HCT116 (cell line): Measurements from ENCODE around the gene NFXL1.

Experiments
- CBX3 ChIP-seq: IDR thresholded peaks from 2 replicates; pipeline ENCODE4 v1.6.1; 2012; ENCODE audit warnings: low read depth
- CTCF ChIP-seq, 3 experiments: fragments of 200-600 bp in 1 of 3; sonication (generic) in 1 of 3; IDR thresholded peaks in 2 of 3; conservative IDR thresholded peaks in 1 of 3; 2 replicates each; pipeline ENCODE4 v1.5.1; 2012 to 2017; ENCODE audit warnings: low read depth in 2 of 3, low read length in 2 of 3, antibody characterized with exemption in 1 of 3, borderline replicate concordance in 1 of 3, control low read depth in 1 of 3, mild to moderate bottlenecking in 1 of 3, mixed read lengths in 1 of 3, mixed run types in 1 of 3, moderate library complexity in 1 of 3; ENCODE audit not compliant: insufficient read depth in 1 of 3
- EGR1 ChIP-seq: IDR thresholded peaks from 2 replicates; pipeline ENCODE4 v1.6.1; 2012; ENCODE audit warnings: low read depth
- EZH2phosphoT487 ChIP-seq: fragments of 200-600 bp; IDR thresholded peaks from 2 replicates; pipeline ENCODE4 v1.6.1; 2018; ENCODE audit warnings: antibody characterized with exemption, borderline replicate concordance
- FOSL1 ChIP-seq: IDR thresholded peaks from 2 replicates; pipeline ENCODE4 v1.6.1; 2012; ENCODE audit warnings: low read depth
- JUND ChIP-seq: IDR thresholded peaks from 2 replicates; pipeline ENCODE4 v1.6.1; 2012
- POLR2AphosphoS5 ChIP-seq: IDR thresholded peaks from 2 replicates; pipeline ENCODE4 v1.6.1; 2011; ENCODE audit warnings: mild to moderate bottlenecking, low read depth, low read length, moderate library complexity
- RAD21 ChIP-seq: IDR thresholded peaks from 2 replicates; pipeline ENCODE4 v1.6.1; 2012; ENCODE audit warnings: low read depth, mild to moderate bottlenecking
- ZFX ChIP-seq: fragments of 450-650 bp; IDR thresholded peaks from 2 replicates; pipeline ENCODE4 v1.6.1; 2017
- TF ChIP-seq, protein P1 (sequence below): IDR thresholded peaks from 2 replicates; pipeline ENCODE4 v1.6.1; 2012; ENCODE audit warnings: low read depth

DNA sequence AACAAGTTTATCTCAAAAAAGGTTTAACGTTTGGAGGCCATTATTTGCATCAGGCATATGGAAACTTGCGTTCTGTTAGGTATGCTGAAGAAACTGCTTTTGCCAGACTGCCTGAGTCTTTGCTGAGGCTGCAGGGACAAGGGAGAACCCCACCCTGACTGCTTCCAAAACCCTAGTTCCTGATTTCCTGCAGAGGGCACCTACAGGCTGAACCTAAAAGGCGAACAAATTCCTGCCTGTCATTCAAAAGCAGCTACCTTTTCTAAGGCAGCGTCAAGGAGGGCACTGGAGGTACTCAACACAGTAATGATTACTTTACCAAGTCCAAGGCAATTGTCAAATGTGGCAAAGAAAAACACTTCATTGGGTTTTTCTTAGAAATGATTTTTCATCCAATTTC is 75.9 kb downstream of the NFXL1 start:
- no peak for TF ChIP-seq CTCF (IDR thresholded peaks at IDR 0.05 in 2 of 3, conservative IDR thresholded peaks at IDR 0.05 in 1 of 3; ENCODE audit: borderline replicate concordance in 1 of 3, insufficient read depth in 1 of 3, low read depth in 2 of 3, low read length in 2 of 3)
- no peak for TF ChIP-seq FOSL1
- TF ChIP-seq JUND, result no peak
- TF ChIP-seq, protein P1, sequence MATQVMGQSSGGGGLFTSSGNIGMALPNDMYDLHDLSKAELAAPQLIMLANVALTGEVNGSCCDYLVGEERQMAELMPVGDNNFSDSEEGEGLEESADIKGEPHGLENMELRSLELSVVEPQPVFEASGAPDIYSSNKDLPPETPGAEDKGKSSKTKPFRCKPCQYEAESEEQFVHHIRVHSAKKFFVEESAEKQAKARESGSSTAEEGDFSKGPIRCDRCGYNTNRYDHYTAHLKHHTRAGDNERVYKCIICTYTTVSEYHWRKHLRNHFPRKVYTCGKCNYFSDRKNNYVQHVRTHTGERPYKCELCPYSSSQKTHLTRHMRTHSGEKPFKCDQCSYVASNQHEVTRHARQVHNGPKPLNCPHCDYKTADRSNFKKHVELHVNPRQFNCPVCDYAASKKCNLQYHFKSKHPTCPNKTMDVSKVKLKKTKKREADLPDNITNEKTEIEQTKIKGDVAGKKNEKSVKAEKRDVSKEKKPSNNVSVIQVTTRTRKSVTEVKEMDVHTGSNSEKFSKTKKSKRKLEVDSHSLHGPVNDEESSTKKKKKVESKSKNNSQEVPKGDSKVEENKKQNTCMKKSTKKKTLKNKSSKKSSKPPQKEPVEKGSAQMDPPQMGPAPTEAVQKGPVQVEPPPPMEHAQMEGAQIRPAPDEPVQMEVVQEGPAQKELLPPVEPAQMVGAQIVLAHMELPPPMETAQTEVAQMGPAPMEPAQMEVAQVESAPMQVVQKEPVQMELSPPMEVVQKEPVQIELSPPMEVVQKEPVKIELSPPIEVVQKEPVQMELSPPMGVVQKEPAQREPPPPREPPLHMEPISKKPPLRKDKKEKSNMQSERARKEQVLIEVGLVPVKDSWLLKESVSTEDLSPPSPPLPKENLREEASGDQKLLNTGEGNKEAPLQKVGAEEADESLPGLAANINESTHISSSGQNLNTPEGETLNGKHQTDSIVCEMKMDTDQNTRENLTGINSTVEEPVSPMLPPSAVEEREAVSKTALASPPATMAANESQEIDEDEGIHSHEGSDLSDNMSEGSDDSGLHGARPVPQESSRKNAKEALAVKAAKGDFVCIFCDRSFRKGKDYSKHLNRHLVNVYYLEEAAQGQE, result no peak
- no peak for TF ChIP-seq CBX3
- no peak for TF ChIP-seq POLR2AphosphoS5
- TF ChIP-seq EZH2phosphoT487, result no peak
- TF ChIP-seq RAD21, result no peak
- no peak for TF ChIP-seq EGR1
- no peak for TF ChIP-seq ZFX
